Skeletal muscle cell (primary cell): ENCODE results near the gene PRKCH.

Experiments
- DNase-seq: peaks from one replicate; pipeline ENCODE4 v3.0.0-alpha.2; 2010; ENCODE audit warnings: low read depth
- H3K4me3 ChIP-seq: 2 replicates; pipeline ENCODE4 v1.5.1; 2011; ENCODE audit warnings: low read depth, mild to moderate bottlenecking, control low read depth, low read length, moderate library complexity

The PRKCH gene

DNA sequence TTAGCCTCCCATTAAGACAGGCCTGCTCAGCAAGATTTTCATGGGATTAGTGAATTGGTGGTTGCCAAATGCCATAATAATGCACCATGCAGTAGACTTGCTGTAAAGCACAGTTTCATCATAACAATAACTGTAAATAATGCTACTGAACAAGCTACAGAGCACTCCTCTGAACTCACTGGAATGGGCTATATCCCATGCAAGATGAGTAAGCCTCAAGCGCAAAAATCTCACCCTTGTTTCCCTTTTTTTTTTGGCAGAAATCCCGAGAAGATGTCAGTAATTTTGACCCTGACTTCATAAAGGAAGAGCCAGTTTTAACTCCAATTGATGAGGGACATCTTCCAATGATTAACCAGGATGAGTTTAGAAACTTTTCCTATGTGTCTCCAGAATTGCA is 228.0 kb downstream of the PRKCH start:
- DNase-seq: peak; percentile 88
- H3K4me3 ChIP-seq: no peak overlapping the region

DNA sequence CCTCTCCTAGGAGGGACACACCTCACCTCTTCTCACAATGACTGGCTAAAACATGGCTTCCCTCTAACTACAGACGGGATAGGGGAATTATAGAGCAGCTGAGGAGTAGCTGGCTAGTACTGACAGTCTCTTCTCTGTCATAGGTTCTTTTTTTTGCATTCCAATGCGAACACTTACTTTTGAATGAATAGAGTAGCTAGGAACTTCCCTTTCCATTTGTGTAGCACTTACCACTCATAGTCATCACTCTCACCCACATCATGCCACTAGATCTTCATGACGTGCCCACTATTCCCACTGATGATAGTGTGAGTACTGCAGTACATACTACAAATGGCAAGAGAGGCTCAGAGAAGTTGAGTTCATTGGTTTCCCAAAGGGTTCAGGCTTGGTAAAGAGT is 230.0 kb downstream of the PRKCH start:
- H3K4me3 ChIP-seq: no peak overlapping the region
- no peak for DNase-seq

DNA sequence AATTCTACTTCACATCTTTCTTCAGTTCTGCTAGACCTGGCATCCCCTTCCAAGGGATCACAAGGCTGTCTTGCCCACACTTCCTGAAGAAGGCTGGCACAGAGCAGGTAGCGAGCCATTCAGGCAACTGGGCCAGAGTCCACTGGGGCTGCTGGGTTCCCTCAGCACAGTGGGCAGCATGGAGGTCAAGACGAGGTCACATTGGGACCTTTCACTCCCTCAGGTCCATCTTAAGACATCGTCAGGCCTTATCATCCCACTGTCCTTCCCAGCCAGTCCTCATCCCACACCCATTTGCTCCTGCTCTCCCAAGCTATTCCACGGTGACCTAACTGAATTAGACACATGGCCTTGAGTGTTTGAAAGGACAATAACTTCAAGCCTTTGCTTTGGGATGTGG is 230.9 kb downstream of the PRKCH start:
- H3K4me3 ChIP-seq: no peak overlapping the region
- DNase-seq: no peak

DNA sequence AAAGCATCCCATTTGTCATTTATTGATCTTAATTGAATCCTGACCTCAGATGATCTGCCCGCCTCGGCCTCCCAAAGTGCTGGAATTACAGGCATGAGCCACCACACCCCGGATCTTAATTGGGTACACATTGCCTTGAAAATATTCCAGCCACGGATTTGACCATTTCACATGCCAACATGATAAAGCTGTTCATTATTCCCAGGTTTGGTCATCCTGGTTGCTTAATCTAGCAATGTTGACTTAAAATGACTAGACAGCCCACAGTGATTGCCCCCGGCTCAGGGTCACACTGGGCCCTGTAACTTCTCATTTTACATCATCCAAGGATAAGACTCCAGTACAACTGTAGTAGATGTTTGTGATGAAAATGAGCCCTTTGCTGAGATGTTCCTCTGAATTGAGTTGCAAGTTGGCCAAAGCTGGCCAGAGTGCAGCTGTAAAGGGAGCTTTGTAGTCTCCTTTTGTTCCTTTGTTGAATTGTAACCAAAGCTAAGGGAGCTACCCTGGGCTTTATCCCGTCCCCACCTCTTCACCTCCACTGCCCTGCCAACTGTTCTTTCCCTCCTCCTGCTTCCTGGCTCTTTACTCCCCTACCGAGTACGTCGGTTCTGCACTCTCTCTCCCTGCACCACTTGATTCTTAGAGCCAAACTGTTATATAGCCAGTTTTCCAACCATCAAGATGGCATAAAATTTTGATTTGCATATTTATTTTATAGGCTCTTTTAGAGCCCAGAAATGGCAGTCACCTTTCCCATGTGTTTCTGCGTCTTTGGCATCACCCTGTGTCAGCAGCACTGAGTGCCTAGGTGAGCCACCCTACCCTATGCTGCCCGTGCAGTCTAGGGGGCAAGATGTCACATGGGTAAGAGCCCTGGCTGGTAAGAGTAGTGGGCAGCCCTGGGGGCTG is 232.6 kb downstream of the PRKCH start:
- H3K4me3 ChIP-seq: no peak overlapping the region
- peak; percentile 98 for DNase-seq

DNA sequence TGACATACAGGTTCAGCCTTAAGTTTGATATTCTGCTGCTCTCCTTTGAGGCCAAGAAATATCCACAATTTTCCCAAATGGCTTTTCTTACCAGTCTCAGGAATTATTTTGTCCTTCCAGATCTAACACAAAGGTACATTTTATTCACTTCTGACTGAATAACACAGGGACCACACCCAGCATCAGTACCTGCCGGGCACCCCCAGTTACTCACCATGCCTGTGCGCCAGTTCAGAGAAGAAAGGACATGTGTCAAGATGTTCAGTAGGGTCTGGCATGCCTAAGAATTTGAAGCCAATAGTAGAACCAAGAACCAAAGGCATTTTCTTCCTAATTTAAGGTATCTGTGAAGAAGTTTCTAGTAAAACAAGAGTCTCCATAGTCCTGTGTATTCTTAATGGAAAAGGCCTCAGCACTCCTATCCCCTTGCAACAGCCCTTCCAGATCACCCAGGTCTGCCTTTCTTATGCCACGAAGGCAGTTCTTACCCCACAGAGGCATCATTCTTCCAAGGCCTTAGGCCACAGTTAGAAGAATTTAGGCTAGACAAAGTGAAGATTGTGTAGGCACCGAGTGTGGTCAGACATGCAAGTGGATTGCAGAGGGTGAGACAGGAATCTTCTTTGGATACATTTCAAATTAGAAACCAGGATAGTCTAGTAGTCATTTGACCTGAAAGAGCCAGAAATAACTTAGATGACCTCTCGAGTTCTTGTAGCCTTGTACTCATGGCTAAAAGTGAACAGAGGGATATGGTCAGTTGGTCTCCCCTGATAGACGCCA is 233.9 kb downstream of the PRKCH start:
- no peak overlapping the region for H3K4me3 ChIP-seq
- DNase-seq: no peak

DNA sequence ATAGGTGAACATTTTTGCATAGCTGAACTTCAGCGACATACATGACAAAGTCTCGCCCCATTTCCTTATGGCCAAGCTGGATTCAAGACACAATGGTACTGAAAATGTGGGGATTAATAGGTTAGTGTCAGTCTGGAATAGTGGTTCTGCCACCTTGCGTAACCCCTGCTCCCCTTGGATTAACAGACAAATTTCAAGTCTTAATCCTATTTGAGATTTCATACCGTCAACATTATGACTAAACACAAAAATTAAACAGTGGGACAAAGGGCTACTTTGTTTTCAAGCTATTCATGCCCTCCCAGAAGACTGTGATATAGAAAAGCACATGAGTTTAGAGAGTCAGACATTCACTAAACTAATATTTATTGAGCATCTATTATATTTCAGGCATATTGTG is 235.1 kb downstream of the PRKCH start:
- no peak overlapping the region for H3K4me3 ChIP-seq
- DNase-seq: no peak

DNA sequence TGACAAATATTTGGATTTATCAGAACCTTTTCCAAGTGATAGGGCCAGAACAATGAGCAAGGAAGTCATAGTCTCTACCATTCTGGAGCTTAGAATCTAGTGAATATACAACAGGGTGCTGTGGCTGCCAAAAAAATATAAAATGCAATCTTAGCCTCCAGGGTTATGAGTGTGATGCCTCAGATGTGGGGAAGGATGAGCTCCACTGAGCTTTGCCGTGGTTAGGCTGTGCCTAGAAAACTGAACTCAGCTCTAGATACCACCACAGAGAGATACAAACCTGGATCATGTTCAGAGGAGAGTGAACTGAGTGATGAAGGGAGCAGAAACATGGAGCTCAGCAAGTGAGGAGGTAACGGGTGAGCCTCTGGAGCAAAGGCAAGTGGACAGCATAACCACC is 235.9 kb downstream of the PRKCH start:
- H3K4me3 ChIP-seq: no peak overlapping the region
- DNase-seq: no peak

- H3K4me3 ChIP-seq: no peak overlapping the region
- DNase-seq: no peak
Measured at GRCh38 chr14:61557854-61558253, 236.5 kb downstream of the PRKCH start.

- DNase-seq: no peak
- no peak overlapping the region for H3K4me3 ChIP-seq
Measured at GRCh38 chr14:61558271-61558670, 236.9 kb downstream of the PRKCH start.

GRCh38 chr14:61559641-61560201 is 238.3 kb downstream of the PRKCH start:
- H3K4me3 ChIP-seq: no peak overlapping the region
- no peak for DNase-seq

DNA sequence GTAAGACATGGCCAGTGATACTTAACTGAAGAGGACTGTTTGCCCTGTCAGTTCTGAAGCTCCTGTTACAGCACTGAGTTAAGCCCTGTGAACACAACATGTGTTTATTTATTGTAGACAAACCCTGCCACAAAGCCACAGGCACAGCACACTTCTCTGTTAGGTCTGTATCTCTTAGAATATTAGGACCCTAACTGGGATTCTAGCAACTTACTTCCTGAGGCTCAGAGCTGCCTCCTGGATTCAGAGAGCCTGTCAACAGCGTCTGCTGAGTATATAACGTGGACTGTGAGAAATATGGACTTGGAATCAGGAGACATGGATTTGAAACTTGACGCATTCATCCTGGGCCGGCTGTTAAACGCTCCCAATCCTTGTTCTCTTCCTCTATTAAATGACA is 238.9 kb downstream of the PRKCH start:
- no peak overlapping the region for H3K4me3 ChIP-seq
- DNase-seq: no peak

DNA sequence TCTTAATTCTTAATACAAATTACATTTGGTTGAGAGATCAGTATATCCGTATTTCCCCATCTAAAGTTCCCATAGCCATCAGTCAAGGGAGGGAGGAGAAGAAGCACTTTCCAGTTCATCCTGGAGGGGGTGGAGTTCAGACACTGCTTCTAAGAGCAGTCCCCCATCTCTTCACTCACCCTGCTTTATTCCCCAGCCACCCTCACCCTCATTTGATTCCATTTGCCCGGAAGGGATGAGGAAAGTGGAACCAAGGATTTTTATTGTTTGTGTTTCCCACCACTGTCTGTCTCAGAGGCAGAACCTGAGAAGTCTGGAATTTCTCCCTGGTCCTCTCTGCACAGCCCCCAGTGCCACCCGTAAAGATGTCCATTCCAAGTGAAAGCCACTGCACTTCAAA is 239.7 kb downstream of the PRKCH start:
- no peak overlapping the region for H3K4me3 ChIP-seq
- no peak for DNase-seq

DNA sequence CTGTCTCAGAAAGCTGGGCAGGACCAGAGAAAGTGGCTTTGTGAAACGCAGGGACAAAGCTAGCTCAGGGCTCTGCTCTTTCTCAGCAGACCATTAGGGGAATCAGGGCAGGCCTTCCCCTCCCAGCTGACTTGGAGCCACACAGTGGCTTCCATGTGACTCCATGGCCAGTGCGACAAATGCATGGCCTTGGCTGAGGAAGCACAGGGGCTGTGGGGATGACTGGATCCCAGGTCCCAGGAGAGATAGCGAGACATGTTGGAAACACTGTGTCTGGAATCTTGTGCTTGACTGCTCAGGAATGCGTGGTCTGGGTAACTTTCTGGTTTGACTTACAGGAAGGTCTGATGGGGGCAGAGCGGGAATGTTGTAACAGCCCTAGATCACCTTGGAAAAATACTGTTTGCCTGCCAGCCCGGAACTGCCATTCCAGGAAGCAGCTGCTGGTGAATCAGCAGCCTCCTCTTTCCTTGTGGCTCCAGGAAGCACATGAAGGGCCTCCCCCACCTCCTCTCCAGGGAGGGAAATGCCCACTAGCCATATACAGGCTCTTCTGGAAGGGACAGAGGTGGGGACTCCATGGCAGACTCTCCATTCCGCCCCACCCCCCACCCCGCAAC is 240.4 kb downstream of the PRKCH start:
- peak; percentile 96 for DNase-seq
- no peak overlapping the region for H3K4me3 ChIP-seq

GRCh38 chr14:61562321-61563161 is 241.2 kb downstream of the PRKCH start:
- no peak overlapping the region for H3K4me3 ChIP-seq
- DNase-seq: peak; percentile 99

- no peak overlapping the region for H3K4me3 ChIP-seq
- DNase-seq: no peak
Measured at GRCh38 chr14:61563162-61563511, 241.8 kb downstream of the PRKCH start.

DNA sequence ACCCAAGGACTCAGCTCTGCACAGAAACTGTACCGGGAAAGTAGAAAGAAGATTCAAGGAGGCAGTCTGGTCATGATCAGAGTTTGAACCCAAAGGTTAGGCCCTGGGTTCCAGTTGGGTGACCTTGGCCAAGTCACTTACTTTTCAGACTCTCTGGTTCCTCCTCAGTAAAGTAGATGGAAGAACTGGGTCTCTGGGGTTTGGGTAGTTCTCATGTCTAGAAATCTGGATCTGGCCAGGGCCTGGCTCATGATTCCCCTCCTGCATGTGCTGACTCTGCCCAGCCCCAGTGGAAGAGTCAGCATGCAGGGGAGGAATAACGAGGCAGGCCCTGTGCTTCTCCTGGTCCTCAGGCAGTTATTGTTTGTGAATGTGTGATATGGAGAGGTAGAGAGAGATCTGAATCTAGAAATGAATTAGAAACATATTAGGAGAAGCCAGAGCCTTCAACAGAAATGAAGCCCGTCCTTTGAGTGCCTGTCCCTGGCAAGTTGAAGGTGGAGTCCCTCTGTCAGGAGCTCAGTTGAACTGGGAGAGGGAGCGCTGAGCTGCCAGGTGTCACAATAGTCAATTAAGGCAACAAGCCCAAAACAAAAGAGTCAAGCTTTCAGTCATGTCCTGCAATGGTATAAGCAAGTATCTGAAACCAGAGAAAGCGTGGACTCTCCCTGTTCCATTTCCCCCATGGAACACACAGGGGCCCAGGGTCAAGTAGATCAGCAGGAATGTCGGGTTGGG is 242.7 kb downstream of the PRKCH start:
- H3K4me3 ChIP-seq: no peak overlapping the region
- DNase-seq: no peak

DNA sequence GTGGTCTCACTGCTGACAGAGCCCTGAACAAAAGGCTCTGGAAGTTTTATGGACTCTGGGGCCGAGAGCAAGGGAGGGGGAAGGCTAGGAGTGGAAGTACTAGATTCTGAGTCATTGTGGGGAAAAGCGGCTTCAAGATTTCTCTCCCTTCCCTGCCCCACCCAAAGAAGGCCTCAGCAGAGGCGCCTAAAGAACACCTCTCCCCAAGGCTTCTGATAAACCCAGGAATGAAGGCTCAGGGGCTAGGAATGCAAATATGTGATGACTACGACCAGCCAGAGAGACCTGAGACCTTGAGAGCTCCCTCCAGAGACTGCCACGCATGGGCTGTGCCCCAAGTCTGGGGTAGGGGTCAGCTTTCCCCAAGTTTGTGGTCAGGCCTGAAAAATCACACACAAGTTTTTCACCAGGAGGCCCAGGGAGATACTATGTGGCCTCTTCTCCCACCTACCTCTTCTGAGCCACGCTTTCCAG is 243.3 kb downstream of the PRKCH start:
- DNase-seq: peak; percentile 98

GRCh38 chr14:61565181-61565580 is 243.8 kb downstream of the PRKCH start:
- H3K4me3 ChIP-seq: no peak overlapping the region
- DNase-seq: no peak

More for the DNA sequence above, 243.3 kb downstream of the PRKCH start:
- no peak overlapping the region for H3K4me3 ChIP-seq
